ENCODE measurements around the gene SLC36A4. TPM values are rescaled to one million over a fixed set of nuclear protein-coding genes. Genes with fewer than 3 reads are reported as not detected.
"Not testable (repeated sequence)": the region's sequence is repeated elsewhere in the genome, so short reads cannot be mapped to it uniquely, and the experiment has no call there.

The SLC36A4 gene
- 10 to 100 TPM in 1 of 4 donors, 1 to 10 TPM in 3; 4.8 to 15.3 (median 6.2) TPM for total RNA-seq

GRCh38 chr11:93197380-93198214, at the start of gene SLC36A4:
TSS of gene SLC36A4 (minus strand) at chr11:93197991. CDS start at chr11:93197832, 159 bp downstream.
- intact Hi-C loops (cut with DNase I; ENCODE audit: low total_unique reads): no loop called here
- no peak for TF ChIP-seq POLR2A (IDR thresholded peaks at IDR 0.05)
- TF ChIP-seq, protein P1, sequence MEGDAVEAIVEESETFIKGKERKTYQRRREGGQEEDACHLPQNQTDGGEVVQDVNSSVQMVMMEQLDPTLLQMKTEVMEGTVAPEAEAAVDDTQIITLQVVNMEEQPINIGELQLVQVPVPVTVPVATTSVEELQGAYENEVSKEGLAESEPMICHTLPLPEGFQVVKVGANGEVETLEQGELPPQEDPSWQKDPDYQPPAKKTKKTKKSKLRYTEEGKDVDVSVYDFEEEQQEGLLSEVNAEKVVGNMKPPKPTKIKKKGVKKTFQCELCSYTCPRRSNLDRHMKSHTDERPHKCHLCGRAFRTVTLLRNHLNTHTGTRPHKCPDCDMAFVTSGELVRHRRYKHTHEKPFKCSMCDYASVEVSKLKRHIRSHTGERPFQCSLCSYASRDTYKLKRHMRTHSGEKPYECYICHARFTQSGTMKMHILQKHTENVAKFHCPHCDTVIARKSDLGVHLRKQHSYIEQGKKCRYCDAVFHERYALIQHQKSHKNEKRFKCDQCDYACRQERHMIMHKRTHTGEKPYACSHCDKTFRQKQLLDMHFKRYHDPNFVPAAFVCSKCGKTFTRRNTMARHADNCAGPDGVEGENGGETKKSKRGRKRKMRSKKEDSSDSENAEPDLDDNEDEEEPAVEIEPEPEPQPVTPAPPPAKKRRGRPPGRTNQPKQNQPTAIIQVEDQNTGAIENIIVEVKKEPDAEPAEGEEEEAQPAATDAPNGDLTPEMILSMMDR (IDR thresholded peaks at IDR 0.05): no peak
- DNase-seq (ENCODE audit: low spot score in 2 of 2): peak; percentile 93 to 98
- H3K4me3 ChIP-seq (ENCODE audit: low read depth, poor library complexity, severe bottlenecking): peak within 1 kb of the TSS; percentile 64
- 0 to 1% methylated on average over 33 to 51 of the region's 81 CpGs for WGBS, 2 donors

- H3K4me3 ChIP-seq (ENCODE audit: low read depth, poor library complexity, severe bottlenecking); intact Hi-C loops (cut with DNase I; ENCODE audit: low total_unique reads); DNase-seq (ENCODE audit: low spot score in 2 of 2): not testable (repeated sequence)
- WGBS, 2 donors: 87 to 92% methylated on average over 3 of the region's 3 CpGs
These were observed 49.0 kb upstream of the SLC36A4 start for GRCh38 chr11:93246790-93247189.

GRCh38 chr11:93244018-93244417, 46.2 kb upstream of the SLC36A4 start:
- intact Hi-C loops (cut with DNase I; ENCODE audit: low total_unique reads): no loop called here

DNA sequence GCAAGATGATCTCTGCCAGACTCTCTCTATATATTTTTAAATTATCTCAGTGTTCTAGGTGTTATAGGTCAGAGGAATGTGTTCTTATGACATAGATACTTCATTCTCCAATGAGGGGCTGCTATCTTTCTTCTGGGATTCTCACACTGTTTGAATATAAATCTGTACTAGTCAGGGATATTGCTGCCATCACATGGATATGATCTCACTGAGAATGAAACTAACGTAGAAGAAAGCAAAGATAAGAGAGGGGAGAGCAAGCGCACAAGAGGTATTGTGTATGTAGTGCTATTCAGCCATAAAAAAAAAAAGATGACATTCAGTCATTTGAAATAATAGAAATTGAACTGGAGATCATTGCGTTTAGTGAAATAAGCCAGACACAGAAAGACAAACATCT, 42.2 kb upstream of the SLC36A4 start:
- intact Hi-C loops (cut with DNase I; ENCODE audit: low total_unique reads): loop anchor here (5.0 kb wide), 1 partner anchor 307 kb away; no protein-coding TSS in a partner anchor
- no peak overlapping the region for H3K4me3 ChIP-seq (ENCODE audit: low read depth, poor library complexity, severe bottlenecking)
- whole genome bisulfite sequencing, 2 donors: 85 to 86% methylated on average over 3 of the region's 3 CpGs
- TF ChIP-seq, protein P1 (IDR thresholded peaks at IDR 0.05): no peak
- no peak for TF ChIP-seq POLR2A (IDR thresholded peaks at IDR 0.05)
- no peak for DNase-seq (ENCODE audit: low spot score in 2 of 2)

More at GRCh38 chr11:93244018-93244417, 46.2 kb upstream of the SLC36A4 start:
- no peak for DNase-seq (ENCODE audit: low spot score in 2 of 2)
- H3K4me3 ChIP-seq (ENCODE audit: low read depth, poor library complexity, severe bottlenecking): no peak overlapping the region
- 76 to 88% methylated on average over 1 of the region's 1 CpG for WGBS, 2 donors
- TF ChIP-seq POLR2A (IDR thresholded peaks at IDR 0.05): no peak
- TF ChIP-seq, protein P1 (IDR thresholded peaks at IDR 0.05): no peak

DNA sequence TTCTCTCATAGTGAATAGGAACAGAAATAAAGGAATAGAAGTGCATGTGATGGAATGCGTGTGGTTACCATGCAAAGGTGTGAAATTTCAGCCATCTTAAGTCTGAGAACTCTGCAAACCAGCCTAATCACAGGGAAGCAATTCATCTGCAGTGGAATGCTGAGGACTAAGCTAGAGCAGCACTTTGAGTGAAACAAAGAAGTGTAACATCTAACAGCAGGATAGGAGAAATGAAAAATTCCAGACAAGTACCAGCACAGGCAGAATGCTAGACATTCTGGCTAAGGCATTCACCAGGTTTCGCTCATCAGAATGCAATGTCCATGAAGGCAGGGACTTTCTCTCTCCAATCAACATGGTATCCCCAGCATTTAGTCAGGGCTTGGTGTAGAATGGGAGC, 41.2 kb upstream of the SLC36A4 start:
- DNase-seq (ENCODE audit: low spot score in 2 of 2): no peak
- TF ChIP-seq POLR2A (IDR thresholded peaks at IDR 0.05): no peak
- TF ChIP-seq, protein P1 (IDR thresholded peaks at IDR 0.05): no peak
- intact Hi-C loops (cut with DNase I; ENCODE audit: low total_unique reads): loop anchor here (5.0 kb wide), 1 partner anchor 308 kb away; no protein-coding TSS in a partner anchor
- no peak overlapping the region for H3K4me3 ChIP-seq (ENCODE audit: low read depth, poor library complexity, severe bottlenecking)
- 93 to 95% methylated on average over 2 of the region's 2 CpGs for WGBS, 2 donors

Data from lower leg skin (tissue), 4 donors.